Measurements from ENCODE around the gene LSS. TPM values are rescaled to one million over a fixed set of nuclear protein-coding genes. Genes with fewer than 3 reads are reported as not detected.

Gene LSS
- total and polyA plus RNA-seq, 2 of the 8 experiments (the other 6 are each of a cell fraction or from before 2014, with no cell fraction given): 96.1 to 123 TPM

DNA sequence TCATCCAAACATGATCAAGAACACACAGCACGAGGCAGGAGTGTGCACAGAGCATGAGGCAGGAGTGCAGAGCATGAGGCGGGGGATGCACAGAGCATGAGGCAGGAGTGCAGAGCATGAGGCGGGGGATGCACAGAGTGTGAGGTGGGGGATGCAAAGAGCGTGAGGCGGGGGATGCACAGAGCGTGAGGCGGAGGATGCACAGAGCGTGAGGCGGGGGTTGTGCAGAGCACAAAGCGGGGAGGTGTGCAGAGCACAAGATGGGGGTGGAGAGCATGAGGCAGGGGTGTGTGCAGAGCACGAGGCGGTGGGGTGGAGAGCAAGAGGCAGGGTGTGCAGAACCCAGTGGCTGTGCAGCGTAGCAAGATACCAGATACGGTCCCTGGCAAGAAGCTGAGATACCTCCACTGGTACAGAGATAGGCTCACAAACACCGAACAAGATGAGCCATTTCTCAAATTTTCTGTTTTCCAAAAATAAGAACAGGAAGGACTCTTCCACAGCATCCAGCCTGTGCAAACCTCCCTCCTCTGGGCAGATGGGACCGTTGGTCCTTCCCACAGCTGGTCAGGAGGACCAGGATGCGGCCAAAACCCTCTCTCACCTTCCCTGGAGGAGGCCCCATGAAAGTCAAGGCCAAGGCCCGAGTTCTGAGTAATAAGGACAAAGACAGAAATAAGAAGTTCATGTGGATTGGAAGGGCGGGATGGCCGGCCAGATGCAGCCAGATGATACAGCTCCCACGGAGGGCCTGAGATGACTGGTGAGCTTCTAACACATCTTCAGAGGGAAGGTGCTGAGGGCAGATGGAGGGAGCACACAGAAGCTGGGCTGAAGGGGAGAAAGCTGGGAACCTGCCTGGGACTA, 56.3 kb downstream of the LSS start:
- no peak overlapping the region; a peak in 1 of 7 replicates for H3K9ac ChIP-seq (replicated peaks in 1 of 4; ENCODE audit: extremely low read depth in 1 of 4, low read depth in 3 of 4, low read length in 3 of 4)
- no peak overlapping the region for H2AFZ ChIP-seq (ENCODE audit: low read length)
- no peaks in the 10 kb centered on the region for H3K23me2 ChIP-seq (ENCODE audit: low read depth, low read length)
- H3K23ac ChIP-seq (ENCODE audit: insufficient read length): no peak overlapping the region
- H2AK5ac ChIP-seq (ENCODE audit: low read depth, low read length): no peak overlapping the region
- no peaks in the 10 kb centered on the region for H3K27me3 ChIP-seq (replicated peaks in 1 of 4; ENCODE audit: control insufficient read depth in 3 of 4, extremely low read depth in 1 of 4, insufficient read depth in 3 of 4, low read length in 3 of 4)
- H3K36me3 ChIP-seq (ENCODE audit: control insufficient read depth in 2 of 4, insufficient read depth in 4 of 4, low read length in 3 of 4): no peaks in the 10 kb centered on the region; a peak in 1 of 8 replicates
- H2BK12ac ChIP-seq (ENCODE audit: low read depth, low read length): no peak overlapping the region
- DNase-seq (ENCODE audit: low read depth in 1 of 2, low spot score in 2 of 2) (peak in 1 of 2 experiments; percentile 42), FAIRE-seq (no peak)
- H3K79me1 ChIP-seq (ENCODE audit: low read depth, low read length): peaks cover 6% of the 10 kb centered on the region
- peaks cover 0 to 33% of the 10 kb centered on the region in 2 experiments; a peak in 2 of 4 replicates for H3K79me2 ChIP-seq (ENCODE audit: control insufficient read depth in 1 of 2, insufficient read depth in 2 of 2, low read length in 2 of 2)
- H3K4me3 ChIP-seq (ENCODE audit: extremely low read depth in 1 of 4, insufficient read depth in 2 of 4, low read depth in 3 of 4, low read length in 4 of 4): no peak overlapping the region
- no peak overlapping the region for H3K18ac ChIP-seq (ENCODE audit: extremely low read depth, low read length)
- H2BK120ac ChIP-seq (replicated peaks; ENCODE audit: low read depth, low read length): no peak overlapping the region
- H3K4me2 ChIP-seq (ENCODE audit: insufficient read depth in 1 of 2, low read depth in 2 of 2, low read length in 2 of 2): no peak overlapping the region
- H2BK20ac ChIP-seq (ENCODE audit: low read length): no peak overlapping the region
- no peaks in the 10 kb centered on the region for H3K9me3 ChIP-seq (ENCODE audit: insufficient read depth in 2 of 2, low read depth in 1 of 2, low read length in 1 of 2)
- no peak overlapping the region for H3K14ac ChIP-seq (ENCODE audit: insufficient read length)
- no peak overlapping the region for H3K56ac ChIP-seq (replicated peaks; ENCODE audit: insufficient read length, low read depth, low read length)
- peaks cover 0 to 9% of the 10 kb centered on the region in 2 experiments for H4K20me1 ChIP-seq (replicated peaks in 1 of 2; ENCODE audit: control insufficient read depth in 1 of 2, insufficient read depth in 2 of 2, low read length in 2 of 2)
- no peak overlapping the region for H4K91ac ChIP-seq (replicated peaks; ENCODE audit: insufficient read length, low read length)
- no peak overlapping the region for H4K5ac ChIP-seq (ENCODE audit: insufficient read length, low read depth, low read length)
- POLR2A ChIA-PET (ENCODE audit: partially characterized antibody): interaction anchor here (1.0 kb wide), 1 partner anchor 12 kb away, joined by 3 read pairs; no protein-coding TSS in a partner anchor
- WGBS, 2 experiments (ENCODE audit: extremely low coverage in 1 of 2, insufficient coverage in 1 of 2, insufficient read length in 1 of 2, insufficient replicate concordance in 2 of 2, low coverage in 1 of 2, low lambda C conversion rate in 2 of 2, missing lambda C conversion rate in 1 of 2): 89% methylated on average over 18 of the region's 21 CpGs; no CpG with 5 or more reads in 1 of the 2 experiments
- CTCF ChIA-PET (ENCODE audit: partially characterized antibody): interaction anchor here (0.7 to 1.2 kb wide), 2 partner anchors 38 to 77 kb away, joined by 3 read pairs; no protein-coding TSS in a partner anchor
- H2BK5ac ChIP-seq (ENCODE audit: low read depth, low read length): 0 out of 2 replicates have a peak overlapping the region, but pooled peaks have one; percentile 18
- no peak overlapping the region for H3K27ac ChIP-seq (ENCODE audit: low read depth, low read length)
- H2BK15ac ChIP-seq (ENCODE audit: low read length): no peak overlapping the region
- no peaks in the 10 kb centered on the region for H3K4me1 ChIP-seq (replicated peaks in 1 of 4; ENCODE audit: control insufficient read depth in 3 of 4, insufficient read depth in 4 of 4, low read length in 3 of 4)
- no peak overlapping the region; the same call in 1 of the 2 replicates for H4K8ac ChIP-seq (ENCODE audit: extremely low read depth, insufficient read depth, low read length)
- no peak overlapping the region for H3K4ac ChIP-seq (replicated peaks; ENCODE audit: insufficient read length, low read depth, low read length)
- TF ChIP-seq TAF1 (IDR thresholded peaks at IDR 0.05; ENCODE audit: low read depth, low read length) (no peak), TEAD4 (IDR thresholded peaks at IDR 0.05; ENCODE audit: low read depth, low read length) (no peak), SP2 (IDR thresholded peaks at IDR 0.05; ENCODE audit: low read length) (no peak), RAD21 (IDR thresholded peaks at IDR 0.05 in 1 of 2, conservative IDR thresholded peaks at IDR 0.05 in 1 of 2; ENCODE audit: low read depth in 2 of 2, low read length in 2 of 2) (no peak), MAFK (IDR thresholded peaks at IDR 0.05; ENCODE audit: low read depth, low read length) (no peak), NRF1 (IDR thresholded peaks at IDR 0.05; ENCODE audit: low read depth, low read length) (no peak), POLR2AphosphoS5 (IDR thresholded peaks at IDR 0.05; ENCODE audit: low read depth, low read length) (no peak), SRF (IDR thresholded peaks at IDR 0.05; ENCODE audit: low read depth, low read length) (no peak)
- TF ChIP-seq, protein P1, sequence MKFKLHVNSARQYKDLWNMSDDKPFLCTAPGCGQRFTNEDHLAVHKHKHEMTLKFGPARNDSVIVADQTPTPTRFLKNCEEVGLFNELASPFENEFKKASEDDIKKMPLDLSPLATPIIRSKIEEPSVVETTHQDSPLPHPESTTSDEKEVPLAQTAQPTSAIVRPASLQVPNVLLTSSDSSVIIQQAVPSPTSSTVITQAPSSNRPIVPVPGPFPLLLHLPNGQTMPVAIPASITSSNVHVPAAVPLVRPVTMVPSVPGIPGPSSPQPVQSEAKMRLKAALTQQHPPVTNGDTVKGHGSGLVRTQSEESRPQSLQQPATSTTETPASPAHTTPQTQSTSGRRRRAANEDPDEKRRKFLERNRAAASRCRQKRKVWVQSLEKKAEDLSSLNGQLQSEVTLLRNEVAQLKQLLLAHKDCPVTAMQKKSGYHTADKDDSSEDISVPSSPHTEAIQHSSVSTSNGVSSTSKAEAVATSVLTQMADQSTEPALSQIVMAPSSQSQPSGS (IDR thresholded peaks at IDR 0.05; ENCODE audit: low read length): no peak

Data from H1 (cell line).